ENCODE measurements around the gene TAP1. TPM values are rescaled to one million over a fixed set of nuclear protein-coding genes. Genes with fewer than 3 reads are reported as not detected.
A peak's percentile ranks its signal among the peaks of the same experiment; 100 is the strongest.

Gene TAP1
- total and polyA plus RNA-seq, 7 experiments from 2014 or later = 92.1 to 500 (median 121) TPM

GRCh38 chr6:32857156-32857891, 3.8 kb upstream of the TAP1 start:
- ChIA-PET POLR2A (interaction anchor here (1.1 to 9.5 kb wide), 5 partner anchors 11 to 675 kb away, joined by 3 to 662 read pairs (median 21); partner anchors contain the start of genes PSMB8 and TAP2), CTCF (interaction anchor here (0.6 to 7.5 kb wide), 4 partner anchors 10 to 76 kb away, joined by 3 to 241 read pairs (median 6); partner anchors contain the start of genes PSMB8 and TAP2)
- Histone ChIP-seq H3K4me1 (ENCODE audit: control insufficient read depth in 2 of 2, insufficient read depth in 2 of 2, low read length in 2 of 2) (peaks cover 15 to 28% of the 10 kb centered on the region in 2 donors), H3K9me3 (ENCODE audit: control insufficient read depth in 2 of 3, low read length in 3 of 3) (no peaks in the 10 kb centered on the region), H3K27me3 (ENCODE audit: control insufficient read depth in 2 of 2, insufficient read depth in 2 of 2, low read length in 2 of 2) (no peaks in the 10 kb centered on the region), H3K36me3 (ENCODE audit: control insufficient read depth in 2 of 3, insufficient read depth in 3 of 3, low read length in 3 of 3) (peaks cover 23 to 65% (median 33%) of the 10 kb centered on the region in 3 experiments), H3K4me3 (ENCODE audit: low read length) (no peak overlapping the region), H3K27ac (ENCODE audit: low read depth, low read length) (peak overlapping the region; percentile 27)
- peak overlapping the region in 5 of 9 donors; percentile 63 to 100 (median 75) for H3K27ac Mint-ChIP-seq
- H3K9me3 Mint-ChIP-seq = peaks cover 0 to 2% (median 0%) of the 10 kb centered on the region in 11 donors
- intact Hi-C loops (cut with micrococcal nuclease) = loop anchor here (10.0 kb wide), 2 partner anchors 557 to 1023 kb away; partner anchors contain the start of genes CUTA (in 1 of the 2) and PHF1 (in 1 of the 2)
- H3K4me1 Mint-ChIP-seq = peaks cover 36 to 63% (median 52%) of the 10 kb centered on the region in 7 donors
- DNase-seq (no peak), ATAC-seq (no peak)
- peak overlapping the region in 3 of 10 donors; percentile 27 to 53 (median 39) for H3K4me3 Mint-ChIP-seq
- H3K36me3 Mint-ChIP-seq = peaks cover 16 to 63% (median 44%) of the 10 kb centered on the region in 5 donors
- H3K27me3 Mint-ChIP-seq = no peaks in the 10 kb centered on the region

GRCh38 chr6:32855467-32856174, 2.1 kb upstream of the TAP1 start:
- intact Hi-C loops (cut with micrococcal nuclease) = loop anchor here (10.0 kb wide), 2 partner anchors 559 to 1021 kb away; partner anchors contain the start of genes CUTA (in 1 of the 2) and PHF1 (in 1 of the 2)
- ATAC-seq (no peak), DNase-seq (no peak)
- H3K4me1 Mint-ChIP-seq = peaks cover 50 to 76% (median 63%) of the 10 kb centered on the region in 7 donors
- peak overlapping the region; percentile 87 to 100 (median 100) for H3K27ac Mint-ChIP-seq
- peak overlapping the region; percentile 96 to 100 (median 100) for H3K4me3 Mint-ChIP-seq
- ChIA-PET POLR2A (interaction anchor here (0.6 to 9.5 kb wide), 10 partner anchors 8 to 673 kb away, joined by 3 to 662 read pairs (median 4); partner anchors contain the start of genes HLA-DMA, PSMB8 and TAP2), CTCF (interaction anchor here (0.6 to 7.5 kb wide), 12 partner anchors 8 to 290 kb away, joined by 3 to 241 read pairs (median 4); partner anchors contain the start of genes HLA-DMA, PSMB8 and TAP2)
- peaks cover 0 to 2% (median 0%) of the 10 kb centered on the region in 11 donors for H3K9me3 Mint-ChIP-seq
- Histone ChIP-seq H3K9me3 (ENCODE audit: control insufficient read depth in 2 of 3, low read length in 3 of 3) (no peaks in the 10 kb centered on the region), H3K36me3 (ENCODE audit: control insufficient read depth in 2 of 3, insufficient read depth in 3 of 3, low read length in 3 of 3) (peaks cover 22 to 71% (median 46%) of the 10 kb centered on the region in 3 experiments), H3K27me3 (ENCODE audit: control insufficient read depth in 2 of 2, insufficient read depth in 2 of 2, low read length in 2 of 2) (no peaks in the 10 kb centered on the region), H3K27ac (ENCODE audit: low read depth, low read length) (peak overlapping the region; percentile 100), H3K4me1 (ENCODE audit: control insufficient read depth in 2 of 2, insufficient read depth in 2 of 2, low read length in 2 of 2) (peaks cover 32 to 41% of the 10 kb centered on the region in 2 donors), H3K4me3 (ENCODE audit: low read length) (peak overlapping the region; percentile 91)
- H3K27me3 Mint-ChIP-seq = no peaks in the 10 kb centered on the region
- H3K36me3 Mint-ChIP-seq = peaks cover 16 to 76% (median 55%) of the 10 kb centered on the region in 5 donors

GRCh38 chr6:32854376-32855178, 1.1 kb upstream of the TAP1 start:
- Mint-ChIP-seq H3K4me1 (peaks cover 57 to 82% (median 70%) of the 10 kb centered on the region in 7 donors), H3K4me3 (peak overlapping the region; percentile 96 to 100 (median 100)), H3K27ac (peak overlapping the region; percentile 97 to 100 (median 100)), H3K27me3 (no peaks in the 10 kb centered on the region), H3K9me3 (peaks cover 0 to 2% (median 0%) of the 10 kb centered on the region in 11 donors), H3K36me3 (peaks cover 20 to 79% (median 59%) of the 10 kb centered on the region in 5 donors)
- Histone ChIP-seq H3K4me1 (ENCODE audit: control insufficient read depth in 2 of 2, insufficient read depth in 2 of 2, low read length in 2 of 2) (peaks cover 40 to 51% of the 10 kb centered on the region in 2 donors), H3K4me3 (ENCODE audit: low read length) (peak overlapping the region; percentile 91), H3K36me3 (ENCODE audit: control insufficient read depth in 2 of 3, insufficient read depth in 3 of 3, low read length in 3 of 3) (peaks cover 20 to 72% (median 49%) of the 10 kb centered on the region in 3 experiments), H3K27ac (ENCODE audit: low read depth, low read length) (peak overlapping the region; percentile 100), H3K9me3 (ENCODE audit: control insufficient read depth in 2 of 3, low read length in 3 of 3) (no peaks in the 10 kb centered on the region), H3K27me3 (ENCODE audit: control insufficient read depth in 2 of 2, insufficient read depth in 2 of 2, low read length in 2 of 2) (no peaks in the 10 kb centered on the region)
- ChIA-PET POLR2A (interaction anchor here (0.6 to 9.5 kb wide), 13 partner anchors 7 to 130 kb away, joined by 3 to 662 read pairs (median 5); partner anchors contain the start of genes BRD2, HLA-DMA, PSMB8 and TAP2), CTCF (interaction anchor here (0.6 to 7.5 kb wide), 9 partner anchors 9 to 233 kb away, joined by 3 to 241 read pairs (median 10); partner anchors contain the start of genes HLA-DMA, PSMB8 and TAP2)
- DNase-seq (peak in 5 of 9 donors; percentile 42 to 75 (median 52)), ATAC-seq (peak; percentile 24)
- intact Hi-C loops (cut with micrococcal nuclease) = loop anchor here (1.0 to 10.0 kb wide), 7 partner anchors 14 to 1232 kb away; partner anchors contain the start of genes TAP2 (in 2 of the 2), CLIC1 (in 1 of the 2), CUTA (in 1 of the 2) and PHF1 (in 1 of the 2)

GRCh38 chr6:32852844-32853540, 512 bp downstream of the TAP1 start:
- Histone ChIP-seq H3K4me1 (ENCODE audit: control insufficient read depth in 2 of 2, insufficient read depth in 2 of 2, low read length in 2 of 2) (peaks cover 53 to 65% of the 10 kb centered on the region in 2 donors), H3K27ac (ENCODE audit: low read depth, low read length) (peak overlapping the region; percentile 100), H3K27me3 (ENCODE audit: control insufficient read depth in 2 of 2, insufficient read depth in 2 of 2, low read length in 2 of 2) (no peaks in the 10 kb centered on the region), H3K36me3 (ENCODE audit: control insufficient read depth in 2 of 3, insufficient read depth in 3 of 3, low read length in 3 of 3) (peaks cover 23 to 69% (median 45%) of the 10 kb centered on the region in 3 experiments), H3K4me3 (ENCODE audit: low read length) (peak overlapping the region; percentile 91), H3K9me3 (ENCODE audit: control insufficient read depth in 2 of 3, low read length in 3 of 3) (no peaks in the 10 kb centered on the region)
- POLR2A ChIA-PET = interaction anchor here (0.6 to 9.5 kb wide), 15 partner anchors 10 to 1294 kb away, joined by 3 to 662 read pairs (median 6); partner anchors contain the start of genes BRD2, HLA-DMA, PSMB8 and RPS18
- peaks cover 26 to 79% (median 59%) of the 10 kb centered on the region in 5 donors for H3K36me3 Mint-ChIP-seq
- intact Hi-C loops (cut with micrococcal nuclease) = loop anchor here (1.0 to 10.0 kb wide), 8 partner anchors 9 to 1231 kb away; partner anchors contain the start of genes PSMB8 (in 2 of the 2), CLIC1 (in 1 of the 2), CUTA (in 1 of the 2) and PHF1 (in 1 of the 2)
- H3K27ac Mint-ChIP-seq = peak overlapping the region; percentile 94 to 100 (median 100)
- H3K4me1 Mint-ChIP-seq = peaks cover 62 to 81% (median 73%) of the 10 kb centered on the region in 7 donors
- ATAC-seq (peak; percentile 42), DNase-seq (peak in 5 of 9 donors; percentile 37 to 79 (median 52))
- CTCF ChIA-PET = interaction anchor here (0.8 to 7.5 kb wide), 6 partner anchors 11 to 119 kb away, joined by 4 to 241 read pairs (median 12); partner anchors contain the start of genes PSMB8 and TAP2
- no peaks in the 10 kb centered on the region for H3K27me3 Mint-ChIP-seq
- H3K4me3 Mint-ChIP-seq = peak overlapping the region; percentile 96 to 100 (median 100)
- H3K9me3 Mint-ChIP-seq = peaks cover 0 to 2% (median 0%) of the 10 kb centered on the region in 11 donors

Data from naive thymus-derived CD4-positive, alpha-beta T cell (primary cell).